HepG2 (cell line): Measurements from ENCODE around the gene RINL. TPM values are rescaled to one million over a fixed set of nuclear protein-coding genes. Genes with fewer than 3 reads are reported as not detected.

Experiments used
- AGO2 ChIP-seq: fragments of 200-400 bp; formaldehyde crosslinking; optimal IDR thresholded peaks from 2 replicates; pipeline ENCODE3; 2017; ENCODE audit warnings: mild to moderate bottlenecking, low read depth, low read length, moderate library complexity
- FOSL2 ChIP-seq: sonication (generic); formaldehyde crosslinking; IDR thresholded peaks from 2 replicates; pipeline ENCODE4 v1.4.0; 2020; ENCODE audit warnings: missing genetic modification reagents
- FOXO1 ChIP-seq: sonication (generic); formaldehyde crosslinking; IDR thresholded peaks from 2 replicates; pipeline ENCODE4 v1.4.0; 2020; ENCODE audit warnings: missing genetic modification reagents
- NFKB2 ChIP-seq: sonication (generic); formaldehyde crosslinking; IDR thresholded peaks from 2 replicates; pipeline ENCODE4 v1.4.0; 2020; ENCODE audit warnings: missing genetic modification reagents, borderline replicate concordance
- NONO ChIP-seq, 2 experiments: fragments of 450-650 bp in 1 of 2; sonication (generic) in 1 of 2; formaldehyde crosslinking in 1 of 2; IDR thresholded peaks in 1 of 2; conservative IDR thresholded peaks in 1 of 2; 2 replicates each; pipeline versions ENCODE4 v1.6.1 to v1.8.0; 2017 to 2022; ENCODE audit warnings: mild to moderate bottlenecking in 1 of 2, missing genetic modification reagents in 1 of 2, moderate library complexity in 1 of 2
- PAF1 ChIP-seq: IDR thresholded peaks from 2 replicates; pipeline ENCODE4 v1.6.1; 2016; ENCODE audit warnings: missing genetic modification reagents, missing compliant biosample characterization
- POLR2A ChIP-seq, 2 experiments: IDR thresholded peaks; 2 replicates each; pipeline ENCODE4 v1.6.1; 2011; ENCODE audit warnings: low read depth in 2 of 2, low read length in 2 of 2, mild to moderate bottlenecking in 1 of 2, moderate library complexity in 1 of 2; ENCODE audit not compliant: insufficient read depth in 1 of 2
- POLR2AphosphoS2 ChIP-seq: IDR thresholded peaks from 2 replicates; pipeline ENCODE4 v1.6.1; 2011; ENCODE audit warnings: low read depth, low read length, improper control_type of control experiment
- RBFOX2 ChIP-seq: fragments of 200-400 bp; formaldehyde crosslinking; IDR thresholded peaks from 2 replicates; pipeline ENCODE4 v1.6.1; 2017; ENCODE audit warnings: low read depth, mild to moderate bottlenecking, low read length
- RFXANK ChIP-seq: IDR thresholded peaks from 2 replicates; pipeline ENCODE4 v1.6.1; 2016
- SMC3 ChIP-seq: IDR thresholded peaks from 2 replicates; pipeline ENCODE4 v1.6.1; 2011; ENCODE audit warnings: low read length, improper control_type of control experiment
- ZFX ChIP-seq: sonication (generic); formaldehyde crosslinking; IDR thresholded peaks from 2 replicates; pipeline ENCODE4 v1.4.0; 2020; ENCODE audit warnings: mild to moderate bottlenecking, low read depth, missing genetic modification reagents, moderate library complexity
- polyA plus RNA-seq, 8 experiments: library from polyadenylated mRNA; depleted of rRNA in 3 of 8; stranded (reverse) in 7 of 8; unstranded in 1 of 8; fragments of >200 nt; fragmentation: Illumina TruSeq in 4 of 8; extraction: Trizol in 4 of 8; gene quantifications; 2 replicates each; pipeline versions ENCODE4 v1.2.1 to v1.2.3, GENCODE V29; 2011 to 2016; ENCODE audit warnings: low read depth in 4 of 8, missing spikeins in 1 of 8, mixed read lengths in 1 of 8; ENCODE audit not compliant: insufficient read depth in 1 of 8
- total RNA-seq, 5 experiments: library from RNA; depleted of rRNA; stranded (reverse); fragments of >200 nt; fragmentation: Illumina TruSeq; extraction: Trizol; gene quantifications; 2 replicates each; pipeline ENCODE4 v1.2.3, GENCODE V29; 2016; ENCODE audit warnings: low read depth in 1 of 5
- TF ChIP-seq, protein P1 (sequence below): sonication (generic); formaldehyde crosslinking; conservative IDR thresholded peaks from 2 replicates; pipeline ENCODE4 v1.8.1; 2023; ENCODE audit warnings: missing genetic modification reagents
- TF ChIP-seq, protein P2 (sequence below): sonication (generic); formaldehyde crosslinking; IDR thresholded peaks from 2 replicates; pipeline ENCODE4 v1.5.0; 2020; ENCODE audit warnings: mild to moderate bottlenecking, missing genetic modification reagents, moderate library complexity
- TF ChIP-seq, protein P3 (sequence below): sonication (generic); formaldehyde crosslinking; IDR thresholded peaks from 2 replicates; pipeline ENCODE4 v1.5.0; 2020; ENCODE audit warnings: missing genetic modification reagents
- TF ChIP-seq, protein P4 (sequence below): sonication (generic); formaldehyde crosslinking; IDR thresholded peaks from 2 replicates; pipeline ENCODE4 v1.9.0; 2022; ENCODE audit warnings: missing genetic modification reagents, mild to moderate bottlenecking, borderline replicate concordance
- TF ChIP-seq, protein P5 (sequence below): sonication (generic); formaldehyde crosslinking; IDR thresholded peaks from 2 replicates; pipeline ENCODE4; 2020; ENCODE audit warnings: missing genetic modification reagents, mild to moderate bottlenecking, borderline replicate concordance
- TF ChIP-seq, protein P6 (sequence below): fragments of 450-650 bp; IDR thresholded peaks from 2 replicates; pipeline ENCODE4 v1.6.1; 2017

Gene RINL
- total and polyA plus RNA-seq, 2 of the 13 experiments (the other 11 are each of a cell fraction or from before 2014, with no cell fraction given) = 11.4 to 18.0 TPM

DNA sequence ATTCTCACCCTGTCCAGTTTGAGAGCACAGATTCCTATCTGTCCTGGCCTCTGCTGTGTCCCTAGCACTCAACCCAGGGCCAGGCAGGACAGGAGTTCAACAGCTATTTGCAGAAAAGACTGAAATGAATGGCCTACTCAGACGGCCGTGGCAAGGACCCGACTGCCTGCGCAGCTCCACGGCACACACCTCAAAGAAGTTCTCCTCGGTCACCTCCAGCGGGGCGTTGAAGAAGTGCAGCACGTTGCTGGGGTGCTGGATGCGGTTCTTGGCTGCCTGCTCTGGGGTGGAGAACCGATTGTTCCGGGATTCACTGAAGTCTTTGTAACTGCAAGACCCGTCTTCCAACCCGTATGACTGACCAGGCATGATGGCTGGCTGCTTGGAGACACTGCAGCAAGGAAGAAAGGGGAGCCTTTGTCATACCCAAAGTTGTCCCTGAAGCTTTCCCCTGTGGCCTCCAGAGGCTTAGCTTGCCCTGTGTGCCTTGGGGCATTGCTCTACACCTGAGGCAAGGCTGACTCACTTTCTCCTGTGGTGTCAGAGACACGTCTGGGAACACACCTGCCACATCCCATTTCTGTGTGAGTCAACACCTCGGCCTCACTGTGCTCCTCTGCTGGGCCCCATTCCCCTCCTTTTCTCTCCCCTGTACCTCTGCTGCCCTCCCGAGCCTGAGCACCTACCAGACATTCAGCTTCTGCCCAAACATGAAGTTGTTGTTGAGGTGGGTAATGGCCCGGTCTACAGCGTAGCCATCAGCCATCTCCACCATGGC lies 39.7 kb downstream of the RINL start (continued):
- no peak for TF ChIP-seq SMC3
- TF ChIP-seq, protein P1, sequence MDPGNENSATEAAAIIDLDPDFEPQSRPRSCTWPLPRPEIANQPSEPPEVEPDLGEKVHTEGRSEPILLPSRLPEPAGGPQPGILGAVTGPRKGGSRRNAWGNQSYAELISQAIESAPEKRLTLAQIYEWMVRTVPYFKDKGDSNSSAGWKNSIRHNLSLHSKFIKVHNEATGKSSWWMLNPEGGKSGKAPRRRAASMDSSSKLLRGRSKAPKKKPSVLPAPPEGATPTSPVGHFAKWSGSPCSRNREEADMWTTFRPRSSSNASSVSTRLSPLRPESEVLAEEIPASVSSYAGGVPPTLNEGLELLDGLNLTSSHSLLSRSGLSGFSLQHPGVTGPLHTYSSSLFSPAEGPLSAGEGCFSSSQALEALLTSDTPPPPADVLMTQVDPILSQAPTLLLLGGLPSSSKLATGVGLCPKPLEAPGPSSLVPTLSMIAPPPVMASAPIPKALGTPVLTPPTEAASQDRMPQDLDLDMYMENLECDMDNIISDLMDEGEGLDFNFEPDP (CRISPR knock-in tag) = 0 out of 2 replicates have a peak, but pooled peaks have one; percentile 77
- no peak for TF ChIP-seq RFXANK
- TF ChIP-seq FOXO1 = no peak
- TF ChIP-seq PAF1 = 0 out of 2 replicates have a peak, but pooled peaks have one; percentile 13
- 0 out of 2 replicates have a peak, but pooled peaks have one; percentile 10 for TF ChIP-seq ZFX (CRISPR knock-in tag)
- peak; percentile 9; the same call in 1 of the 2 replicates for TF ChIP-seq POLR2AphosphoS2
- TF ChIP-seq, protein P2, sequence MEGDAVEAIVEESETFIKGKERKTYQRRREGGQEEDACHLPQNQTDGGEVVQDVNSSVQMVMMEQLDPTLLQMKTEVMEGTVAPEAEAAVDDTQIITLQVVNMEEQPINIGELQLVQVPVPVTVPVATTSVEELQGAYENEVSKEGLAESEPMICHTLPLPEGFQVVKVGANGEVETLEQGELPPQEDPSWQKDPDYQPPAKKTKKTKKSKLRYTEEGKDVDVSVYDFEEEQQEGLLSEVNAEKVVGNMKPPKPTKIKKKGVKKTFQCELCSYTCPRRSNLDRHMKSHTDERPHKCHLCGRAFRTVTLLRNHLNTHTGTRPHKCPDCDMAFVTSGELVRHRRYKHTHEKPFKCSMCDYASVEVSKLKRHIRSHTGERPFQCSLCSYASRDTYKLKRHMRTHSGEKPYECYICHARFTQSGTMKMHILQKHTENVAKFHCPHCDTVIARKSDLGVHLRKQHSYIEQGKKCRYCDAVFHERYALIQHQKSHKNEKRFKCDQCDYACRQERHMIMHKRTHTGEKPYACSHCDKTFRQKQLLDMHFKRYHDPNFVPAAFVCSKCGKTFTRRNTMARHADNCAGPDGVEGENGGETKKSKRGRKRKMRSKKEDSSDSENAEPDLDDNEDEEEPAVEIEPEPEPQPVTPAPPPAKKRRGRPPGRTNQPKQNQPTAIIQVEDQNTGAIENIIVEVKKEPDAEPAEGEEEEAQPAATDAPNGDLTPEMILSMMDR = 0 out of 2 replicates have a peak, but pooled peaks have one; percentile 9
- no peak for TF ChIP-seq NONO (IDR thresholded peaks at IDR 0.05)
- no peak for TF ChIP-seq NONO (CRISPR knock-in tag; conservative IDR thresholded peaks at IDR 0.05)
- TF ChIP-seq POLR2A (IDR thresholded peaks at IDR 0.05; ENCODE audit: insufficient read depth in 1 of 2, low read depth in 2 of 2, low read length in 2 of 2) = peak in 1 of 2 experiments; percentile 8; a peak in 2 of 4 replicates
- TF ChIP-seq FOSL2 (CRISPR knock-in tag) = 0 out of 2 replicates have a peak, but pooled peaks have one; percentile 31
- TF ChIP-seq, protein P3, sequence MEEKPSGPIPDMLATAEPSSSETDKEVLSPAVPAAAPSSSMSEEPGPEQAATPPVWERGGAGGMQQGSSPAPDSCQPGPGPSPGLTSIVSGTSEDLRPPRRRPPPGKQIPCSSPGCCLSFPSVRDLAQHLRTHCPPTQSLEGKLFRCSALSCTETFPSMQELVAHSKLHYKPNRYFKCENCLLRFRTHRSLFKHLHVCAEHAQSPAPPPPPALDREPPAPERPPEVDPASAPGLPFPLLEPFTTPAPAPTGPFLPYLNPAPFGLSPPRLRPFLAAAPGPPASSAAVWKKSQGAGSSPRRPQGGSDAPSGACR (CRISPR knock-in tag) = 0 out of 2 replicates have a peak, but pooled peaks have one; percentile 10
- TF ChIP-seq RBFOX2 = peak; percentile 64
- TF ChIP-seq, protein P4, sequence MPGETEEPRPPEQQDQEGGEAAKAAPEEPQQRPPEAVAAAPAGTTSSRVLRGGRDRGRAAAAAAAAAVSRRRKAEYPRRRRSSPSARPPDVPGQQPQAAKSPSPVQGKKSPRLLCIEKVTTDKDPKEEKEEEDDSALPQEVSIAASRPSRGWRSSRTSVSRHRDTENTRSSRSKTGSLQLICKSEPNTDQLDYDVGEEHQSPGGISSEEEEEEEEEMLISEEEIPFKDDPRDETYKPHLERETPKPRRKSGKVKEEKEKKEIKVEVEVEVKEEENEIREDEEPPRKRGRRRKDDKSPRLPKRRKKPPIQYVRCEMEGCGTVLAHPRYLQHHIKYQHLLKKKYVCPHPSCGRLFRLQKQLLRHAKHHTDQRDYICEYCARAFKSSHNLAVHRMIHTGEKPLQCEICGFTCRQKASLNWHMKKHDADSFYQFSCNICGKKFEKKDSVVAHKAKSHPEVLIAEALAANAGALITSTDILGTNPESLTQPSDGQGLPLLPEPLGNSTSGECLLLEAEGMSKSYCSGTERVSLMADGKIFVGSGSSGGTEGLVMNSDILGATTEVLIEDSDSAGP = peak; percentile 52; the same call in 1 of the 2 replicates
- TF ChIP-seq, protein P5, sequence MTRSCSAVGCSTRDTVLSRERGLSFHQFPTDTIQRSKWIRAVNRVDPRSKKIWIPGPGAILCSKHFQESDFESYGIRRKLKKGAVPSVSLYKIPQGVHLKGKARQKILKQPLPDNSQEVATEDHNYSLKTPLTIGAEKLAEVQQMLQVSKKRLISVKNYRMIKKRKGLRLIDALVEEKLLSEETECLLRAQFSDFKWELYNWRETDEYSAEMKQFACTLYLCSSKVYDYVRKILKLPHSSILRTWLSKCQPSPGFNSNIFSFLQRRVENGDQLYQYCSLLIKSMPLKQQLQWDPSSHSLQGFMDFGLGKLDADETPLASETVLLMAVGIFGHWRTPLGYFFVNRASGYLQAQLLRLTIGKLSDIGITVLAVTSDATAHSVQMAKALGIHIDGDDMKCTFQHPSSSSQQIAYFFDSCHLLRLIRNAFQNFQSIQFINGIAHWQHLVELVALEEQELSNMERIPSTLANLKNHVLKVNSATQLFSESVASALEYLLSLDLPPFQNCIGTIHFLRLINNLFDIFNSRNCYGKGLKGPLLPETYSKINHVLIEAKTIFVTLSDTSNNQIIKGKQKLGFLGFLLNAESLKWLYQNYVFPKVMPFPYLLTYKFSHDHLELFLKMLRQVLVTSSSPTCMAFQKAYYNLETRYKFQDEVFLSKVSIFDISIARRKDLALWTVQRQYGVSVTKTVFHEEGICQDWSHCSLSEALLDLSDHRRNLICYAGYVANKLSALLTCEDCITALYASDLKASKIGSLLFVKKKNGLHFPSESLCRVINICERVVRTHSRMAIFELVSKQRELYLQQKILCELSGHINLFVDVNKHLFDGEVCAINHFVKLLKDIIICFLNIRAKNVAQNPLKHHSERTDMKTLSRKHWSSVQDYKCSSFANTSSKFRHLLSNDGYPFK (CRISPR knock-in tag) = no peak
- TF ChIP-seq, protein P6, sequence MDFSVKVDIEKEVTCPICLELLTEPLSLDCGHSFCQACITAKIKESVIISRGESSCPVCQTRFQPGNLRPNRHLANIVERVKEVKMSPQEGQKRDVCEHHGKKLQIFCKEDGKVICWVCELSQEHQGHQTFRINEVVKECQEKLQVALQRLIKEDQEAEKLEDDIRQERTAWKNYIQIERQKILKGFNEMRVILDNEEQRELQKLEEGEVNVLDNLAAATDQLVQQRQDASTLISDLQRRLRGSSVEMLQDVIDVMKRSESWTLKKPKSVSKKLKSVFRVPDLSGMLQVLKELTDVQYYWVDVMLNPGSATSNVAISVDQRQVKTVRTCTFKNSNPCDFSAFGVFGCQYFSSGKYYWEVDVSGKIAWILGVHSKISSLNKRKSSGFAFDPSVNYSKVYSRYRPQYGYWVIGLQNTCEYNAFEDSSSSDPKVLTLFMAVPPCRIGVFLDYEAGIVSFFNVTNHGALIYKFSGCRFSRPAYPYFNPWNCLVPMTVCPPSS = no peak
- TF ChIP-seq AGO2 = peak; percentile 82
- TF ChIP-seq NFKB2 (CRISPR knock-in tag) = peak; percentile 3; the same call in 1 of the 2 replicates
